Activated CD8-positive, alpha-beta T cell treated with anti-CD3 and anti-CD28 coated beads, Interleukin-2, amount 10 ng/mL, durations not matched to agents 7 days and 5 days (primary cell): Measurements from ENCODE around the gene EPHA5. TPM values are rescaled to one million over a fixed set of nuclear protein-coding genes. Genes with fewer than 3 reads are reported as not detected.

Source experiments
- ATAC-seq: fragments of 150-1000 bp; cut with Tn5 transposase; one replicate; pipeline ENCODE4 v1.10.0; 2021; ENCODE audit warnings: moderate library complexity
- CTCF ChIA-PET: fragments of 350-600 bp; sonication (Branson Sonifier 250); formaldehyde crosslinking; loops from one replicate; lab custom pipeline; 2021; ENCODE audit warnings: antibody characterized with exemption; lab: Charles Lee
- POLR2A ChIA-PET: fragments of 350-600 bp; sonication (Branson Sonifier 250); formaldehyde crosslinking; loops from one replicate; lab custom pipeline; 2021; ENCODE audit warnings: antibody characterized with exemption; lab: Charles Lee
- DNase-seq: peaks from one replicate; pipeline ENCODE4 v3.0.0-alpha.2; 2020
- H3K27ac Mint-ChIP-seq: one replicate; pipeline ENCODE4 v1.8.0; 2021; ENCODE audit warnings: mild to moderate bottlenecking, mixed read lengths
- H3K27me3 Mint-ChIP-seq: one replicate; pipeline ENCODE4 v1.8.0; 2021; ENCODE audit warnings: low read depth, mixed read lengths
- H3K36me3 Mint-ChIP-seq: one replicate; pipeline ENCODE4 v1.8.0; 2021; ENCODE audit warnings: low read depth, mixed read lengths
- H3K4me1 Mint-ChIP-seq: one replicate; pipeline ENCODE4 v1.8.0; 2021; ENCODE audit warnings: low read depth, mixed read lengths
- H3K4me3 Mint-ChIP-seq: one replicate; pipeline ENCODE4 v1.8.0; 2021; ENCODE audit warnings: mild to moderate bottlenecking, mixed read lengths
- H3K9me3 Mint-ChIP-seq: one replicate; pipeline ENCODE4 v1.8.0; 2022; ENCODE audit warnings: mixed read lengths; ENCODE audit not compliant: insufficient read depth
- total RNA-seq, 2 experiments: library from RNA; stranded (reverse); gene quantifications; one replicate each; pipeline ENCODE4 v1.2.3, GENCODE V29; 2021

The EPHA5 gene
- total RNA-seq: not detected

DNA sequence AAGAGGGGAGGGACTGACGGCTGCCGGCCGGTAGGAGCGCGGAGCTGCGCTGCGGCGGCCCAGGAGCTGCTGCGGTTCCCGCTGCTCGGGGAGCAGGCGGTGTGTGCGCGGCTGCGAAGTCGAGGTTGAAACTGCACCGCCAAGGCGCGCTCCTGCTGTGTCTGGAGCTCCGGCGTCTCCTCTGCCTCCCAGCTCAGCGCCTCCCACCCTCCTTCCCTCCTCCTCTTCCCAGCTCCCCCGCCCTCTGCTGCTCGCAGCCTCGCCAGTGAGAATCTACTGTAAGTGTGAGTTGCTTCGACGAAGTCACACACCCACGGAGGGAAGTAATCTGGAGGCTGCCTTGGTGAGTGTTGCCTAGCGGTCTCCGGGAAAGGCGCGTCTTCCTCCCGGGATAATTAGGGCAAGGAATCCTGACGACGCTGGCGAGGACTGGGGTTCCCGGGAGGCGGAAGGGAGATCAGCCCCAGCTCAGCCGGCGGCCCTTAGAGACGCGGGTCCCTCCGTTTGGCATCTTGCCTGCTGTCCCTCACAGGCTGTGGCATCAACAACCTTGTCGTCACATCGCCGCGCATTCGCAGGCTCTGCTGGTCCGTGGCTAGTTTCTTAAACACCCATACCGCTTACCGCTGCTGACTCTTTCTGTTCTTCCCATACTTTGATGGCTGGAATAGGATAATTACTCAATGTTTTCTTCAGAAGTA, at the start of gene EPHA5:
EPHA5 (minus strand) TSS at position 159 of the 701 bp plus-strand sequence. CDS start 747 bp downstream, outside the sequence.
- DNase-seq: peak; percentile 21
- Mint-ChIP-seq H3K27me3 (peaks cover 39% of the 10 kb centered on the region), H3K27ac (no peak within 1 kb of the TSS), H3K9me3 (peaks cover 3% of the 10 kb centered on the region), H3K4me3 (peak within 1 kb of the TSS; percentile 29), H3K36me3 (peaks cover 4% of the 10 kb centered on the region), H3K4me1 (peaks cover 7% of the 10 kb centered on the region)
- CTCF ChIA-PET: no interaction called here
- POLR2A ChIA-PET: no interaction called here
- ATAC-seq: peak; percentile 75

DNA sequence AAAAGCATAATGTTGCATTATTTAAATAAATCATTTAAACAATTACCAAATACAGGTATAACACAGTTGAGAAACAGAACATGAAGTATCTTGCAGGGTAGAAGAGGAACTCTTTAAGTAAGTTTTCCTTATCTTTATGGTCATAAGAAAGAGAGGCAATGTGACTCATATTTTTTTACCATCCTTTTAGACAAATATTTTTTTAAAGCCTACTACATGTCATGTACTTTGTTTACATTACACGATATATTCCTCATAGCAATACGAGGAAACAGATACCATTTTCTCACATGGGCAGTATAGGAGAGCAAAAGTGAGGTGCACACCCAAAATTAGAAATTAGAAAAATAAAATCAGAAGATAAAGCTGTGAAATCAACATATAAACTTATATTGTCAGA, 49.3 kb upstream of the EPHA5 start:
- Mint-ChIP-seq H3K4me3 (no peak overlapping the region), H3K27ac (no peak overlapping the region), H3K36me3 (no peaks in the 10 kb centered on the region), H3K9me3 (peaks cover 4% of the 10 kb centered on the region), H3K27me3 (no peaks in the 10 kb centered on the region), H3K4me1 (no peaks in the 10 kb centered on the region)
- CTCF ChIA-PET: no interaction called here
- no peak for ATAC-seq
- no peak for DNase-seq
- POLR2A ChIA-PET: no interaction called here

DNA sequence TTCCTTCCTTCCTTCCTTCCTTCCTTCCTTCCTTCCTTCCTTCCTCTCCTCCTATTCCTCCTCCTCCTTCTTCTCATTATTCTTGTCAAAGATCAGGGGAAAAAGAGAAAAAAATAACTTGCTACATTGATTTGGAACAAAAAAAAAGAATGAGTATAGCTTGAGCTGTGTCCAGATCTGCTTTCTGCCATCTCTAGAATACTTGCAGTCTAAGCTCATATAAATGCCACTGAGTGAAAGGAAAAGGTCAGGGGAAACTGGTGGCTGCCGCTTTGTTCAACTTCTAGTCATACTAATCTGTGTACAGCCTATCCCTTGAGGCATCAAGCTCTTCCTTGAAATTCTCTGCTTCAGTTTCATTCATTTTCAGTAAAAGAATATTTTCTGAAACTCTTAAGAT, 28.3 kb upstream of the EPHA5 start:
- no peaks in the 10 kb centered on the region for H3K4me1 Mint-ChIP-seq

DNA sequence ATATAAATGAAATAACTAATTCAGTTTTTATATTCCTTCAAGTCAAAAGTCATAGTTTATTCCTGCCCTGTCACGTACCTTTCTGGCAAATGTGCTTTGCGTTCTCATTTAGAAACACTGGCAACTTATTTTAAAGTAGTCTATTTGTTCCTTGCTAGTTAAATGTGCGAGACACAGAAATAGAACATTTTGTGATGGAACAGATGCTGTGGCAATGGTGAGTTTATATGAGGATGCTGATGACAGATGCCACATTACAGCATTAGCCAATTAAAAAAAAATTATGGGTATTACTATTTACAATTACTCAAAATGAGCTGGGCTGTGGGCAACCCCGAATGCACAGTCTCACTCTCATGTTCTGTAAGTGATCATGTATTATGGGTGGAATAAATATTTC, 26.1 kb upstream of the EPHA5 start:
- Mint-ChIP-seq H3K27ac (no peak overlapping the region), H3K9me3 (no peaks in the 10 kb centered on the region), H3K4me1 (no peaks in the 10 kb centered on the region), H3K4me3 (no peak overlapping the region), H3K36me3 (no peaks in the 10 kb centered on the region), H3K27me3 (no peaks in the 10 kb centered on the region)
- ChIA-PET POLR2A (no interaction called here), CTCF (no interaction called here)
- DNase-seq (no peak), ATAC-seq (no peak)

More for the DNA sequence above, 28.3 kb upstream of the EPHA5 start:
- Mint-ChIP-seq H3K27ac (no peak overlapping the region), H3K9me3 (no peaks in the 10 kb centered on the region), H3K36me3 (no peaks in the 10 kb centered on the region), H3K4me3 (no peak overlapping the region), H3K27me3 (no peaks in the 10 kb centered on the region)
- ATAC-seq: no peak
- ChIA-PET POLR2A (no interaction called here), CTCF (no interaction called here)
- no peak for DNase-seq

DNA sequence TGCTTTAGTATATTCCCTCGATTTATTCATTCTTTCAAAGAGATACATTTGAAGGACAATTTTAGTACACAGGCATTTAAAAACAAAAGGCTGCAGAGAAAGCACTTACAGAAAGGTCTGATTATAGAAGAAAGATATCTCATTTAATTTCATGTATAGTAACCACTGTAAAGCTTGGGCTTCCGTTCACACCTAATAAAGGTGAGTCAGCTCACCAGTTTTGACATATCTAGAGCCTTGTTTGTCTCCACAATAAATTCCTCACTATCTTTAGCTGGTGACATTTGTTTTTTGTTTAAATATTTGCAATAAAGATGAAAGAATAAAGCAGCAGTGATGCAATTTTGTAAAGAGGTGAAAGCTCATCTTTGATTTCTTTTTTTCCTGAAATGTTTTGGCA, 1.1 kb upstream of the EPHA5 start:
- Mint-ChIP-seq H3K4me1 (peaks cover 7% of the 10 kb centered on the region), H3K4me3 (no peak overlapping the region), H3K27ac (no peak overlapping the region), H3K9me3 (peaks cover 3% of the 10 kb centered on the region), H3K36me3 (peaks cover 4% of the 10 kb centered on the region), H3K27me3 (peaks cover 39% of the 10 kb centered on the region)
- ATAC-seq: no peak
- CTCF ChIA-PET: no interaction called here
- POLR2A ChIA-PET: no interaction called here
- no peak for DNase-seq

DNA sequence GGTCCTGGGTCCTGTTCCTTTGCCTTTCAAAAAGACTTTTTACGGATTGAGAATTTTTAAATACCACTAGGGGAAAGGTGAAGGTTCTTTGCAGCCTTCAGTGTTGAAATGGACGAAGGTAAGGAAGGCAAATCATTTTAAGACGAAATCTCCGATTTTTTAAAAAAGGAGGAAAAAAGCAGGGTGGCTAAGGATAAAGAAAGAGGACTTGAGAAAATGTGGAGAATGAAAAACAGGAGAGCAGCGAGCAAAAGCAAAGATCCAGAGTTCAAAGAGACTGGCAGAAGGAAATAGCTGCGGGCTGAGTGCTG, 314 bp downstream of the EPHA5 start:
- peaks cover 39% of the 10 kb centered on the region for H3K27me3 Mint-ChIP-seq
- CTCF ChIA-PET: no interaction called here
- H3K9me3 Mint-ChIP-seq: peaks cover 3% of the 10 kb centered on the region
- peak overlapping the region; percentile 29 for H3K4me3 Mint-ChIP-seq
- ATAC-seq: no peak
- POLR2A ChIA-PET: no interaction called here
- no peak for DNase-seq
- H3K36me3 Mint-ChIP-seq: peaks cover 4% of the 10 kb centered on the region
- peaks cover 7% of the 10 kb centered on the region for H3K4me1 Mint-ChIP-seq
- no peak overlapping the region for H3K27ac Mint-ChIP-seq

DNA sequence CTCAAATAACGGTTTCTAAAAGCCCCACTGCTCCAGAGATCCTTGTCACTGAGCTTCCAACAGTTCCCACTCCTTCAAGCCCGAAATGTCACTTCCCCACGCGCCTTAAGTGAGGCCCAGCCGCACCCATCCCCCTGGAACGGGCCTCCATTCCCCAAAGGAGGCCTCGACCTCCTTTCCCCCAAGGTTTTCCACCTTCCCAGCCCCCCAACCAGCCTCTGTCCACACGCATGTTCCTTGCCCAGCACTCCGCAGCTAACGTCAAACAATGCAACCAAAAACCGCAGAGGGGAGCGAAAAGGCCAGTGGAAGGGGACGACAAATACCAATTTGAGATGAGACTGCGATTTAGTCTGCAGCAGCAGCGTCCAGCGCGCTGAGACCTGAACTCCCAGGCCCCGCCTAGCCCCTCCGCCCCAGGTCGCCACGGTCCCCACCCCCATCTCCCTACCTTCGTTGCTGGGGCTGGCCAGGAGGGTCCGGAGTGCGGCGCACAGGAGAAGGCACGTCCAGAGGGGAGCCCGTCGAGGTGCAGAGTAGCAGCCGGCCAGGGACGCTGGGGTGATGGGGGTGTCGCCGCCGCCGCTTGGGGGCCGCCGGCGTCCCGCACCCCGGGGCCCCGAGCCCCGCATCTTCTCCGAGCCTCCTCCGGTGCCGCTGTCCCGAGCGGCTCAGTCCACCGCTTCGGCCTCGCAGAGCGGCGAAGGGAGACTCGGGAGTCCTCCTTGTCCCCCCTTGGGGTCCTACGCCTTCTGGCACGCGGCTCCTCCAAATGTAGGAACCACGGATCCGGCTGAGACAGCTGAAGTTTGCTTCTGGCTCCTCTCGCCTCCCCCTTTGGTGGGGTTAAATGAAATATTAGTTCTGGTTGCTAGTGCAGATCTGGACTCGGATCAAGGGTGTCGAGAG, 924 bp downstream of the EPHA5 start:
- ChIA-PET CTCF (no interaction called here), POLR2A (no interaction called here)
- H3K27ac Mint-ChIP-seq: no peak overlapping the region
- no peak for DNase-seq
- H3K36me3 Mint-ChIP-seq: peaks cover 4% of the 10 kb centered on the region
- no peak for ATAC-seq
- peaks cover 7% of the 10 kb centered on the region for H3K4me1 Mint-ChIP-seq
- peak overlapping the region; percentile 29 for H3K4me3 Mint-ChIP-seq
- peaks cover 39% of the 10 kb centered on the region for H3K27me3 Mint-ChIP-seq
- H3K9me3 Mint-ChIP-seq: peaks cover 3% of the 10 kb centered on the region

DNA sequence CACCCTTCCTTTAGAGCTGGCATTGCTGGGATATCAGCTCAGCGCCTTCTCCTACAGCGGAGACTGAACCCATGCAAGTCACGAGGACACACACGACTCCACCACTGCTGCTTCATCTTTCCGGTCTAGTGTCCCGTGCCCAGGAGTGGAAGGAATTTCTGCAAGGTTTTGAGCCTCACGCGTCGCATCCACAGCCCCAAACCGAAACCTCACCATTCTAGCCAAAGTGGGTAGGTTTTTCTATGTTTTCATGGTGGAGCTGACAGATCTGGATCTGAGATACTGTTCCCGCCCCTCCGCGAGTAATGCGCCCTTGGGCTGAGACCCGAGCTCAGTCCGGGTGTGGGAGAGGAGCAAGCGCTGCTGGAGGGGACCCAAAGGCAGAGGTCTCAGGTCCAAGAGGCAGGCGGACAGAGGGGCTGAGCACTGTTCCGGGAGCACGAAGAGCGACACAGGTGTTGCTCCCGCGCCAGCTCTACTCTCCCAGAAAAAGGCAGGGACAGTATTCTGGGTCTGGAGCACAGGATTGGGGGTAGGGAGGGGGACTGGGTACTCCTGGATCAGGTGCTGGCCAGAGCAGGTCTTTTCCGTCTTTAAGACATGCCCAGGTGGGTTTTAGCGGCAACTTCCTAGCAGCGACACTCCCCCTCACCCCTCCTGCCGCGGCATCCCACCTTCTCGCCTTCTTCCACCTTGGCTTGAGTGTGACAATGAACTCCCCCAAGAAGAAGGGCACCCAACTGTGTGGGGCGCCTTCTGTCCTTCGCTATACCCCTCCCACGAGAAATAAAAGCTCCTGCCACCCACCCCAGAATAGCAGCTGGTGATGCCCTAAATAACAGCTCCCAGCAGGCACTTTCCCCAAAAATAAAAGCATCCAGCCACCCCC, 1.8 kb downstream of the EPHA5 start:
- DNase-seq (no peak), ATAC-seq (no peak)
- Mint-ChIP-seq H3K4me3 (no peak overlapping the region), H3K36me3 (peaks cover 4% of the 10 kb centered on the region), H3K4me1 (peaks cover 7% of the 10 kb centered on the region), H3K27me3 (peaks cover 39% of the 10 kb centered on the region), H3K9me3 (peaks cover 3% of the 10 kb centered on the region), H3K27ac (no peak overlapping the region)
- CTCF ChIA-PET: no interaction called here
- POLR2A ChIA-PET: no interaction called here

DNA sequence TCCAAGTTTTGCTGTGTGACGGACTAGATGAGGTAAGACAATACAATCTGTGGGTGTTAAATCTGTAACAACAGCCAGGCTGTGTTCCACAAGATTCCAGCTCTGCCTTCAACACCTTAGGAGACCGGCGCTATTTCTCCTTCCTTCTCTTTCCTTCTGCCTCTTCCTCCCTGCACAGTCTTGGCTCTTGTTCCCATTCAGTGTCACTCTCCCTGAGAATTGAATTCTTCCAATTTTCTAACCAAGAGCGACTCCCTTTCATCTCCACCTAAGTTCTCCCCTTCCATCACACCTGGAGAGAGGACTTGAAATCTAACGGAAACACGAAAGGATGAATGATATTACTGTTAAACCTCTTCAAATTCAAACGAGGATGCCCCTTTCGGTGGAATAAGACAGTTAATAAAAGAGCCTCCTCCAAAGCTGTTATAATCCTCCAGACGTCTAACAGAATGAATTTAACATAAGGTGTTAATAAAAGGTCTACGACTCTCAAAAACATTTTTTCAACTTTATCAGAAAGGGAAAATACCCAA, 2.7 kb downstream of the EPHA5 start:
- no peak for DNase-seq
- CTCF ChIA-PET: no interaction called here
- no peak for ATAC-seq
- peaks cover 39% of the 10 kb centered on the region for H3K27me3 Mint-ChIP-seq
- POLR2A ChIA-PET: no interaction called here
- H3K36me3 Mint-ChIP-seq: peaks cover 4% of the 10 kb centered on the region
- no peak overlapping the region for H3K27ac Mint-ChIP-seq
- H3K9me3 Mint-ChIP-seq: peaks cover 3% of the 10 kb centered on the region
- peaks cover 7% of the 10 kb centered on the region for H3K4me1 Mint-ChIP-seq
- H3K4me3 Mint-ChIP-seq: no peak overlapping the region

DNA sequence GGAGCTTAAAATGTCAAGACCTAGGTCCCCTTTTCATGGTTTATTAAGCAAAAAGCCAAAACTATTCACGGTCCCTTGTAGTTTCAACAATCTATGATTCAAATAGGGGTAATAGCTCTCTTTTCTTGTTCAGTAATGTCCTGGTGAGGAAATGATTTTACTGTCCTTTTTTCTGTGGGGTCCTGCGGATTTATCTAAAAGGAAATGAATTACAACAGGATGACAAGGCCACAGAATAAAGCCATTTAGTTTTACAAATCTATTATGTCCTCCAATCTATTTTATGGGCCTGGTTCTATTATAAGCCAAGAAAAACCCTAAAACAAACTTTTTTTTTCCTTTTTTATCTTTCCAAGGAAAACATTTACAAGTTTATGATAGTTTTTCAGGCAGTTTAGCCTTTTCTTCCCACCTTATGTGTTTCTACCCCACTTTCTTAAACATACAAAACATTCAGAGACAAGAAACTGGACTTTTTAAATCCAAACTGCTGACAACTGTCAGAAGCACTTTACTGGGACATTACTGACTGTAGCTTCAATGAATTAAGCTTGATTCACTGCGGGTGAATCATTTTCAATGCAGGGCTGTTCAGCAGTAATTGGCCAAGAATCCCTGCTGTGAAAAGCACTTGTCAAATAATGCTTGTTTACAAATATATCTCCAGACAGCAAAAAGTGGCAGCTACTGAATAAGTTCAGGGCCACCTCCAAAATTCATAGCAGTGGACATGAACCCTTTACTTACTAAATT, 4.3 kb downstream of the EPHA5 start:
- Mint-ChIP-seq H3K4me1 (peaks cover 7% of the 10 kb centered on the region), H3K27ac (no peak overlapping the region), H3K27me3 (peaks cover 30% of the 10 kb centered on the region), H3K9me3 (no peaks in the 10 kb centered on the region), H3K36me3 (peaks cover 4% of the 10 kb centered on the region), H3K4me3 (no peak overlapping the region)
- ChIA-PET CTCF (no interaction called here), POLR2A (no interaction called here)
- no peak for ATAC-seq
- no peak for DNase-seq

DNA sequence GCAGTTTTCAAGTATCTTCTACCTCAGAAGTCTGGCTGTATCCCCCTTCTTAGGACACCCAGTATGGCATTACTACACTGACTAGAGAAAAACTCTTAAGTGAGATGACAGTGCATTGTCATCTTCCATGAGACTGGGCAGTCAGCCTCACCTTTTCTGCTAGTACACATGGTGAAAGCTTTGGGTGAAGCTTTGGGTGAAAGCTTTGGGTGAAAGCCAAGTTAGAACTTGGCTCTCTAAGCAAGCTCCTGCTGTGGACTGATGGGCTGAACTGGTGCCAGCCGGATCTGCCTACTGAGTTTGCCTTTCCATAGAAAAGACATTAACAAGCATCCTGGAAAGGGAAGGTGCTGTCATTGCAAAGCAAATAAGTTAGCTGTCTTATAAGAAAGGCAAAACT, 8.8 kb downstream of the EPHA5 start:
- POLR2A ChIA-PET: no interaction called here
- CTCF ChIA-PET: no interaction called here
- Mint-ChIP-seq H3K36me3 (no peaks in the 10 kb centered on the region), H3K27ac (no peak overlapping the region), H3K9me3 (no peaks in the 10 kb centered on the region), H3K27me3 (no peaks in the 10 kb centered on the region), H3K4me1 (no peaks in the 10 kb centered on the region), H3K4me3 (no peak overlapping the region)
- DNase-seq: no peak
- ATAC-seq: no peak
